GM20431 (cell line): ENCODE data around the gene ZNF598.

Source experiments
- in situ Hi-C: fragments of 300-500 bp; cut with MseI, MboI; formaldehyde crosslinking; loops from one replicate; pipeline ENCODE4 v1.15.0; 2020; ENCODE audit warnings: low sequenced_read_pairs; ENCODE audit not compliant: unreplicated experiment

ZNF598 gene

DNA sequence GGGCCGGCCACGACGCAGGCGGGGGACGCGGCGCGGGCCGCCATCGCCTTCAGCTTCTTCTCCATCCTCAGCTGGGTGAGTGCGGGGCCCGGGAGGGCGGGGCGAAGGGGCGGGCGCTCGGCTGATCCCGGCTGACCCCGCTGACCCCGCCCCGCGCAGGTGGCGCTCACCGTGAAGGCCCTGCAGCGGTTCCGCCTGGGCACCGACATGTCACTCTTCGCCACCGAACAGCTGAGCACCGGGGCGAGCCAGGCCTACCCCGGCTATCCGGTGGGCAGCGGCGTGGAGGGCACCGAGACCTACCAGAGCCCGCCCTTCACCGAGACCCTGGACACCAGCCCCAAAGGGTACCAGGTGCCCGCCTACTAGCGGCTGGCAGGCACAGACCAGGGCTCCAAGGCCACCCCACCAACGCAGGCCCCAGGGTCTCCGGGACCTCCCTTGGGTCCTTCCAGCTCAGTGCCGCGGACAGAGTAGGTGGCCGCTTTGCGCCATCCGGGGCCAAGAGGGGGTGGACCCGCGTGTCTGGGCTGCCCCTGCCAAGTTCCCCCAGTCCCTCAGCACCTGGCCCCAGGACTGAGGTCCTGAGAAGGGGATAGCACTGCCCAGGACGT, 16.8 kb downstream of the ZNF598 start:
- in situ Hi-C loops, result no loop called here

DNA sequence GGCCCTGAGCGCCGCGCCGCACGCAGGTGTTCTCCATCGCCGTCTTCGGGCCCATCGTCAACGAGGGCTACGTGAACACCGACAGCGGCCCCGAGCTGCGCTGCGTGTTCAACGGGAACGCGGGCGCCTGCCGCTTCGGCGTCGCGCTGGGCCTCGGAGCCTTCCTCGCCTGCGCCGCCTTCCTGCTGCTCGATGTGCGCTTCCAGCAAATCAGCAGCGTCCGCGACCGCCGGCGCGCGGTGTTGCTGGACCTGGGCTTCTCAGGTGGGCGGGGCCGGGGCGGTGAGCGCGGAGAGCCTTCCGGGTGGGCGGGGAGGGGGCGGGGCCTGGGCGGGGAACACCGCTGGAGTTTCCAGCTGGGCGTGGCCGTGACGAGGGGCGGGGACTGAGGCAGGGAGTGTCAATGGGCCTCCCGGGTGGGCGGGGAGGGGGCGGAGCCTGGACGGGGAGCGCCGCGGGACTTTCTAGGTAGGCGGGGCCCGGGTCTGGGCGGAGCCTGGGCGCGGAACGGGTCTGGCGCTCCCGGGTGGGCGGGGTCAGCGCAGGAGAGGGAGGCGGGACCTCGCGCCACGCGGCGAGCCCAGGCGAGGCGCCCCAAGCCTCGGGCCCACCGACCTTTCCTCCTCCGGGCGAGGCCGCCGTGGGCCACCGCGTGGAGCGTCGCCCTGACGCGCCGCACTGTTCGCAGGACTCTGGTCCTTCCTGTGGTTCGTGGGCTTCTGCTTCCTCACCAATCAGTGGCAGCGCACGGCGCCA, 17.5 kb downstream of the ZNF598 start:
- in situ Hi-C loops, result no loop called here

DNA sequence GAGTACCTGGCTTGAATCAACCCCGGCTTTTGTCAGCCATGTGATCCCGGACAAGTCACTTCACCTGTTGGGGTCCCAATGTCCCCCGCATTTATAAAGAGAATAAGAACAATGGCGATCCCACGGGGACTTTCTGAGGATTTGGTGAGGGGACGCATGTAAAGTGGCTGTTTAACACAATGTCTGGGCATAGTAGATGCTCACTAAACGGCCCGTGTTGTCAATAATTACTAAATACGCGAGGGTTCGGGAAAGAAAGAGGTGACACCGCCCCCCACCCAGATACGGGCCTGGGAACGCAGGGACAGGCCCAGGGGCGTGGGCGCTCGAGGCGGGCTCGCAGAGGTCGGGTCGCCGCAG, 18.1 kb downstream of the ZNF598 start:
- in situ Hi-C loops, result no loop called here

DNA sequence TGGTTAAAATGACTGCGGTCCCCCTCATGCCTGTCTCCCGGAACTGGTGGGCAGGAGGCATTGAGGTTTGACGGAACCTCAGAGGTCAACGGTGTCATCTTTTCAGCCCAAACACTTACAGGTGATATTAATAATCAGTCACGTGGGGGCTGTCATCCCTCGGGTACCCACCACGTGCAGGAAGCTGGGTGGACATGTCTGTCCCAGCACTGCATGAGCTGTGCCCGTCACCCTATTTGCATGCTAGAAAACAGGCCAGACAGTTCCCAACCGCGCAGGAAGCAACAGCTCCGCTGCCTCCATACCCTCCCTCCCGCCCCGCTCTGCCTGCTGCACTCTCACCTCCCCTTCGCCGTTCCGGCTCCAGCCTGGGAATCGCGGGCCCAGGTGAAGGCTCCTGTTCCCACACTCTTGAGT, 18.5 kb downstream of the ZNF598 start:
- in situ Hi-C loops, result no loop called here

DNA sequence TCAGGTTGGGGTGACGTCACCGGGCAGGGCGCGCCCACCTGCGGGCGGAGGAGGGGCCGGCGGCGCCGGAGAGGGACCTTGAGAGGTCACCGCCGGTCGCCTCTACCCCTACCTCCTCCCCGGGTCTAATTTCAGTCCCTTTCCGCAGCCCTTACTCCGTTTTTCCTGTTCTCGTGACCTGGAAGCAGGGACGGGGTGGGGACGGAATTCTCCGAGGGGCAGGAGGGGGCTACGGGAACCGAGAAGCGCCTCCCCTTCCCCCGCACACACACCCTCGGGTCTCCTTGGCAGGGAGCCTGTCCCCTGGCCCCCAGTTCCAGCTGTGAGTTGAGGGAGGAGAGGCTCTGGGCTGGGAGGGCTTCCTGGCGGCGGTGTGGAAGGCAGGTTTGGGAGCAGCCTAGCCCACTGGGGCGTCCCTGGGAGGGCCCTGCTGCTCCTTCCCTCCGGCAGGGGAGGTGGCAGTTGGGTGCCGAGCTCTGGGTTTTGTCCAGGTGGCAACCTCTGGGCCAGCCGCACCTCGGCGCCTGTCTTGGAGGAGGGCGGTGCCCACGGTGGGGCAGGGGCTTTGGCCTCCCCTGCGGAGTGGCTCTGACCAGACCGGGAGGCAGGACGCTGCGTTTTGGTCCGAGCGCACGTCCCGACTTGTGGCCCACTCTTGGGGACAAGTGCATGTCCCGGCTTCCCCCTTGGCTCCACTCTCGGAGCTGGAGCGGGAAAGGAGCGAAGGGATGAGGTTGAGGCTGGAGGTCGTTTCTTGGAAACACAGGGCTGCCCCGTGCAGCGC, 19.1 kb downstream of the ZNF598 start:
- in situ Hi-C loops, result no loop called here

DNA sequence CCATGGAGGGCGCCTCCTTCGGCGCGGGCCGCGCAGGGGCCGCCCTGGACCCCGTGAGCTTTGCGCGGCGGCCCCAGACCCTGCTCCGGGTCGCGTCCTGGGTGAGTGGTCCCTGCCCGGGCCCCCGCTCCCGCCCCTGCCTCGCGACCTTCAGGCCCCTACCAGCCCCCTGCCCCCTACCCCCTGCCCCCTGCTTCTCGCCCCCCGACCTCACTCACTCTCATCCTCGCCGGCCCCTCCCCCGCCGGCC, 19.6 kb downstream of the ZNF598 start:
- in situ Hi-C loops, result no loop called here

DNA sequence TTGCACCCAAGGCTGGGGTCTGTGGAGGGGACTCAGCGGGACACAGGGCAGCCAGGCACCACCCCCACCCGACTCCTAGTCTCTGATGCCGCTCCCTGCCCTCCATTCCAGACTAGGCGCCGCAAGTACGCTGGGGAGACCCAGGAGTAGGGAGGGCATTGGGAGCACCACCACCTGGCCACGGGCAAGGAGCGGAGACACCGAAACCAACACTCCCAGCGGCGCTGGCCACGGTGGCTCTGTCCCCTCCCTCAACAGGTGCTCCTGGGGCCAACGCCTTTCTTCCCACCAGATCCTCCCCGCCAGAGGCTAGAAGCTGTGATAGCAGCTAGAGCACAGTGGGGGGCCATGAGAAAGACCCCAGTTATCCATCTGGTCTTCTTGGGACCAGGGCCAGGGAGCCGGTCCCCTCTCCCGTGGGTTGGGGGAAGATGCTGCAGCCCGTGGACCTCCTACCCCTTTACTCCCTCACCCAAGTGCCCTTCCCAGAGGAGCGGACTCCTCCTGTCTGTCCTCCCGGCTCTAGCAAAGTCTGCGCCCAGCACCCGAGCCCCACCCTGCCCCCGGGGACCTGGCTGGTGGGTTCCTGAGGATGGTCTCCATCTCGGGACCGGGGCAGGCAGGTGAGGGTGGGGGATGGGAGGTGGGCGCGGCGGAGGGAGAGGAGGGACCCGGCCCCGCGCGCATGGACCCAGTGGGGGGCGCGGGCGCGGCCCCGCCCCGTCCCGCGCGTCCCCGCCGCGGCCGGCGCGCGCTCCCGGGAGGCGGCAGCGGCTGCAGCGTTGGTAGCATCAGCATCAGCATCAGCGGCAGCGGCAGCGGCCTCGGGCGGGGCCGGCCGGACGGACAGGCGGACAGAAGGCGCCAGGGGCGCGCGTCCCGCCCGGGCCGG, 20.2 kb downstream of the ZNF598 start, which contains the start of gene SYNGR3:
Gene SYNGR3 (plus strand): TSS at position 762 of the 892 bp plus-strand sequence. CDS start 133 bp downstream, outside the sequence.
- in situ Hi-C loops, result no loop called here

DNA sequence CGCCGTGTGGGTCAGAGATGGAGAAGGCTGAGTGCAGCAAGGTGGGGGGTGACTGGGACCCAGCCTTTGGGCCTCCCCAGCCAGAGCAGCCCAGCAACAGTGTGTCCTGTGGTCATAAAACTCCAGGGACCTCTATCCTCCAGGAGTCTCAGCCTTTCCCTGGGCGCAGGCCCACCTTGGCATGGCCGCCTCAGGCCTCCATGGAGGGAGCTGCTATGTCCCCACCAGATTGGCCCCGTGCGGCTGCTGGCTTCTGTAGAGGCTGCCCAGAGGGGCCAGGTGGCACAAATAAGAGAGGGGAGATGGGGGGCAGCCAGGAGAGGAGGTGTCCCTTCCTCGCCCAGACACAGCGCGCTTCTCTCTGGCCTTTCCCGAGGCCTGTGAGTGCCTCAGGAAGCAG, 22.4 kb downstream of the ZNF598 start:
- in situ Hi-C loops, result no loop called here

DNA sequence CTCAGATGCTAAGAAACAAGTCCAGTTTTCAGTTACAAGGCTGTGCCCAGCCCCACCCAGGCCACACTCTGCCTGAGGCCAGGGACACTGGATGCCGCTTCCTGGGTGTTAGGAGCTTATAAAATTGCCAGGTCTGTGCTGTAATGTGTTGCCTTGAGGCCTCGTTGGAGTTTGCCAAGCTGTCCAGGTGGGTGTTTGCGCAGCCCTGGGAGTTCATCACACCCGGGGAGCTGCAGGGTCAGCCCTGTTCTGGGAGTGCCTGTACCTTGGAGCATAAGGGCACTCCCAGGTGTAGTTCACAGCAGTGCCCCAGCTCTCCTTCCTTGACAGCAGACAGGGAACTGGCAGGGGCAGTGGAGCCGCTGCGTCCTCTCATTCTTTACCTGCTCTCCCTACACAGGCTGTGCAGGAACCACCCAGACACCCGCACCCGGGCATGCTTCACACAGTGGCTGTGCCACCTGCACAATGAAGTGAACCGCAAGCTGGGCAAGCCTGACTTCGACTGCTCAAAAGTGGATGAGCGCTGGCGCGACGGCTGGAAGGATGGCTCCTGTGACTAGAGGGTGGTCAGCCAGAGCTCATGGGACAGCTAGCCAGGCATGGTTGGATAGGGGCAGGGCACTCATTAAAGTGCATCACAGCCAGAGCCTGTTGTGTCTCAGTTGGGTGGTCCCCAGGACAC, 24.0 kb downstream of the ZNF598 start:
- in situ Hi-C loops, result no loop called here

DNA sequence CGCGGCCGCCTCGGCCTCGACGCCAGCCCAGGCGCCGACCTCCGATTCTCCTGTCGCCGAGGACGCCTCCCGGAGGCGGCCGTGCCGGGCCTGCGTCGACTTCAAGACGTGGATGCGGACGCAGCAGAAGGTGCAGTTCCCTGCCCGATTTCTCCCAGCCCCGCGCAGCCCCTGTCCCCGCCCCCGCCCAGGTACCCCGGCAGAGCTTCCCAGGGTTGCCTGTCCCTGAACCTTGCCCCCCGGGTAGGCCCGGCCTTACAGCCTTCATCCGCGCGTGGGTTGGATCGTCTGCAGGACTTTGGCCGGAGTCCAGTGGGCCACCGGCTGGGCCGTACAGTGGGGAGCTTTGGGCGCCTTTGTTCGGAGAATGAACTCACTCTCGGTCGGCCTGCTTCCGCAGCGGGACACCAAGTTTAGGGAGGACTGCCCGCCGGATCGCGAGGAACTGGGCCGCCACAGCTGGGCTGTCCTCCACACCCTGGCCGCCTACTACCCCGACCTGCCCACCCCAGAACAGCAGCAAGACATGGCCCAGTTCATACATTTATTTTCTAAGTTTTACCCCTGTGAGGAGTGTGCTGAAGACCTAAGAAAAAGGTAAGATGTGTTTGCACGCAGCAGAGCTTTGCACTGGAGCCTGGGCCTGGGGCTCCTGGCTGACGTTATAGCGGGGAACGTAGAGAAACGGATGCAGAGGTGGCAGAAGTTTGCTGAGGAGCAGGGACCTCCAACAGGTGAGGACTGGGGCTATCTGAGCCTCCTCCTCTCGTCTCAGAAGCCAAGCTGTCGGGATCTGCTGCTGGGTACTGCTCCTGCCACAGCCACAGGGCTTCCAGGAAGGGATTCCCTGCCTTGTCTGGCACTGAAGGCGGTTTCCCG, 25.0 kb downstream of the ZNF598 start:
- in situ Hi-C loops, result no loop called here

DNA sequence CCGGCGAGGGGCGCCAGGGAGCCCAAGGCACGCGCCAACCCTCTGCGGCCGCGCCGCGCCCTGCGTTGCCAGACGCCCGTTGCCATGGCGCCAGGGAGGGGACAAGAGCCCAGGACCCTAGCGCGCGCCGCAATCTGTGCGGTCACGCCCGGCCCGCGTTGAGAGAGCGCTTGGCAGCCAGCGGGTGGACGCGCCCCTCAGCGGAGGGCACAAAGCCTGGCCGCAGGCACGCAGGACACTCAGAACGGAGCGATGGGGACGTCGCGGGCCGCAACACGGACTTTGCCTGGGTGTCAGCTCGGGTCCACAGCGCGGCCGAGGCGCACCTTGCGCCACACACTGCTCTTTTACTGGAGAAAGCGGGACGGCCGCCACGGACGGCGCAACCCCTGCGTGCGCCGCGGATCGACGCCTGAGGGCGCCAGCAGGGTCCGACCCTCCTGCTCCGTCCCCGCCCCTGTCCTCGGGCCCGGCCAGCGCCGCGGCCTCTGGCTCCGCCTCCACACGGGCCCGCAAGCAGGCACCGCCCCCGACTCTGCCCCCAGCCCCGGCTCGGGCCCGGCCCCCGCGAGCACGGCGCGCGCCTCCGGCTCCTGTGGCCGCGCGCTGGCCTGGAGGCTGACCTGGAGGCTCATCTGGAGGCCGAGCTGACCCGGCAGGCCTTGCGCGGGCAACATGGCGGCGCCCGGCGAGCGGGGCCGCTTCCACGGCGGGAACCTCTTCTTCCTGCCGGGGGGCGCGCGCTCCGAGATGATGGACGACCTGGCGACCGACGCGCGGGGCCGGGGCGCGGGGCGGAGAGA, 25.9 kb downstream of the ZNF598 start, which contains the start of gene GFER:
Gene GFER (plus strand): TSS at position 650 of the 803 bp plus-strand sequence. CDS start 26 bp downstream, at position 676.
- in situ Hi-C loops, result no loop called here

DNA sequence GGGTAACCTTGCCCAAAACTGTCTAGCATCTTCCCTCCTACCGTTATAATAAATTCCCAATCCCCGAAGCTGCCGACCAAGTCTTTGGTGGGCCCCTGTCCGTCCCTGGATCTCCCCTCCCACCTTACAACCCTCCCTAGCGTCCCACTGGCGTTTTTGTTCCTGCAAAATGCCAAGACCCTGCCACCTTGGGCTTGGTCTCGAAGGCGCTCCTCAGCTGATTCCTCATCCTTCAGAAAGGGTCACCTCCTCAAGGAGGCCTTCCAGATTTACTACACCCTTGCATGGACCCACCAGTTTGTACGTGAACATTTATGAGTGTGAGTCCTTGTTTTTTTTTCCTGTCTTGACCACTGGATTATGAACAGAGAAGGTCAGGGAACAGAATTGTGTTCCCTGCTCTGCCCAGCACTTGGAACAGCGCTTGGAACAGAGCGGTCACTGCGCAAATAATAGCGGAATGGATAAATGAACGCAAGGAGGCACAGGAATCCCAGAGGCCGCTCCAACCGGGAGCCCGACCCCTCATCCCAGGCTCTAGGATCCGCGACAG, 26.6 kb downstream of the ZNF598 start:
- in situ Hi-C loops, result no loop called here

DNA sequence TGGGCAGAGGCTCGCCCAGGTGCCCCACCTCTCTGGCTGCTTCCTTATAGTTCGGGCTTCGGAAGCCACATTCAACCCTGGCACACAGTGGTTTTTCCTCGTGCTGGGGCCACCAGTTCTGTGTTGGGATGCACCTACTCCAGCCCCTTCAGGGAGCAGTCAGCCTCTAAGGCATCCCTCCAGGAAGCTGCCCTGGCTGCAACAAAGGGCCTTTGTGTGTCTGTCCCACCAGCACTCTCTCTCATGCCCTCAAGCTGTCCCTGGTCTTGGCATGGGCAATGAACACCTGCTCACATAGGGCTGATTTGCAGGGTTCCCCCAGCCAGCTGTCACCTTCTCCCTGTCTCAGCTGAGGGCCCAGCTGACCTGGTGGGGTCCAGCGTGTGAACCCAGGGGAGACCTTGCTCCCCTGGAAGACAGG, 27.6 kb downstream of the ZNF598 start:
- in situ Hi-C loops, result no loop called here

DNA sequence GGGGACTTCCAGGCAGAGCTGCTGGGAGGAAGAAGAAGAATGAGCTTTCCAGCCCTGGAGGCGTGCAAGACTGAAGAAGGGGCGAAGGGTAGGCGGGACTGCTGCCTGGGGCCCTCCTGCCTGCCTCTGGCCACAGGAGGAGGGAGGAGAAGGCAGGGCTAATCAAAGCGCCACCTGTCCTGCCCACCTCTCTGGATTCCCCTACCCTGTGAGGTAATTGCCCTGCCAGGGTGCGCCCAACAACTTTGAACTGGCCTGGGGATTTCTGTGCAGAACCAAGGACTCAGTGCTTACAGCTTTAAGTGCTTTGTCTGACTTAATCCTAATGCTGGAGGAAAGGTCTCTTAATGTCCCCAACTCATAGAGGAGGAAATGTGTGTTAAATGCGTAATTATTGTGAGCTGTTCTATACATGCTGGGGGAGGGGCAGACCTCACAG, 28.2 kb downstream of the ZNF598 start, which contains the start of gene NOXO1:
Gene NOXO1 (minus strand): TSS at position 72 of the 439 bp plus-strand sequence. CDS start 290 bp downstream, outside the sequence.
- in situ Hi-C loops, result no loop called here

DNA sequence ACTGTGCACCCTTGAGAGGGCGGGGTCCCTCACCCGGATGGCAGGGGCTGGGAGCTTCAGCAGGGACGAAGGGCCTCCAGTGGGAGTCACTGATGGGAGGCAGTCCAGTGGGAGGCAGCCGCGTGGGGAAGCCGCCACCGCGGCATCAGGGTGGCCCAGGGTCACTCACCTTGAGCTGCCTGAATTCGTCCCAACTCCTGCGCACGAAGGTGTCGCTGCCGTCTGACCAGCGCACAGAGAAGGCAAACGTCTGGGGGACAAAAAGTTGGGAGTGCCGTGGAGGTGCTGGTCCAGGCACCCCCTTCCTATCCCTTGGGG, 28.9 kb downstream of the ZNF598 start:
- in situ Hi-C loops, result no loop called here

DNA sequence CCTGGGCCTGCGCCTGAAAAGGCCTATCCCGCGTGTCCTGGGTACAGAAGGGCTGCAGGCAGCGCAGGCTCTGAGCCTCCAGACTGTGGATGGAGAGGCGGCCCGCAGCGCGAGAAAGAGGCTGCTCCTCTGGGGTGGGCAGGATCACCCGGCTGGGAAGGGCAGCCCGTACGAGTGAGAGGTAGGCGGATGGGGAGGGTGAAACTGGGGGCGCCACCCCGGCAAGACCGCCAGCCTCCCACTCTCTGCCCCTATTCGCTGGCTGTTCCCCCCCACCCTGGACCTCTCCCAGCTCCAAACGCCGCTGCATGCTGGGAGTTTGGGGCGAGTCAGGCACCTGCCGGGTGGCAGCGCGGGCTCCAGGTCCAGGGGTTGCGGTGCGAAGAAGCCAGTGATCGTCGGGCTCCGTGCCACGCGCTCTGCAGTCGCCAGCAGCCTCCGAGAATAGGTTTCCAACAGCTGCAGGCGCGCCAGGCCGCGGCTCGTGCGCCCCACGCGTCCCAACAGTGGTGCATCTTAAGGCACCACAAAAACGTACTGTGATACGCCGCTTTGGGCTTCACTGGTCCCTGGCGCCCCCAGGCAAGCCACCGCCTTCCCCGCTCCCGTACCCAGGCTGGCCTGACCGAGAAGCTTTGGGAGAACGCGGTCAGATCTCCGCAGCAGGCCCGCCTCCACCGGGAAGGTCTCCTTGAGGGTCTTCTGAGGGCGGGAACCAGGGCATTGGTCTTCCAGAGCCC, 29.4 kb downstream of the ZNF598 start:
- in situ Hi-C loops, result no loop called here
